GM12891 (cell line): ENCODE data around the gene RASGRF1.

Experiments used
- PAX5 ChIP-seq: IDR thresholded peaks from 2 replicates; pipeline ENCODE4 v1.6.1; 2011; ENCODE audit warnings: low read length, moderate library complexity, mild to moderate bottlenecking; ENCODE audit not compliant: insufficient read depth, severe bottlenecking
- POLR2A ChIP-seq: IDR thresholded peaks from 2 replicates; pipeline ENCODE4 v1.6.1; 2011; ENCODE audit warnings: low read depth, low read length, control low read depth
- POLR2AphosphoS5 ChIP-seq: IDR thresholded peaks from 2 replicates; pipeline ENCODE4 v1.6.1; 2011; ENCODE audit warnings: low read depth, low read length, control low read depth
- SPI1 ChIP-seq: IDR thresholded peaks from 2 replicates; pipeline ENCODE4 v1.6.1; 2011; ENCODE audit warnings: low read depth, low read length, control low read depth
- TAF1 ChIP-seq: IDR thresholded peaks from 2 replicates; pipeline ENCODE4 v1.6.1; 2011; ENCODE audit warnings: low read depth, low read length, control low read depth

DNA sequence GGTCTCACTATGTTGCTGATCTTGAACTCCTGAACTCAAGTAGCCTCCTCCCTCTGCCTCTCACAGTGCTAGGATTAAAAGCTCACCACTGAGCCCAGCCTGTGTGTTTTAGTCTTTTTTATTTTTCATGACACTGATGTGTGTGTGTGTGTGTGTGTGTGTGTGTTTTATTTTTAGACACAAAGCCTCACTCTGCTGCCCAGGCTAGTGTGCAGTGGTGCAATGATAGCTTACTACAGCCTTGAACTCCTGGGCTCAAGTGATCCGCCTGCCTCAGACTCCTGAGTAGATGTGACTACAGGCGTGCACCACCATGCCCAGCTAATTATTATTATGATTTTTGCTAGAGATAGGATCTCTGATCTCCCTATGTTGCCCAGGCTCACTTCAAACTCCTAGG lies 122.5 kb downstream of the RASGRF1 start:
- TF ChIP-seq POLR2A = no peak
- no peak for TF ChIP-seq POLR2AphosphoS5
- no peak for TF ChIP-seq PAX5
- TF ChIP-seq SPI1 = no peak
- no peak for TF ChIP-seq TAF1
